Stimulated activated CD4-positive, alpha-beta T cell treated with anti-CD3 and anti-CD28 coated beads, TNF-alpha, amount 100 ng/mL, for 1 hour (primary cell): Measurements from ENCODE around the gene LRP11.

Source experiments
- DNase-seq, 3 donors: peaks; one replicate each; pipeline ENCODE4 v3.0.0-alpha.2; 2020; ENCODE audit warnings: low read depth in 3 of 3, low spot score in 1 of 3

LRP11 gene

DNA sequence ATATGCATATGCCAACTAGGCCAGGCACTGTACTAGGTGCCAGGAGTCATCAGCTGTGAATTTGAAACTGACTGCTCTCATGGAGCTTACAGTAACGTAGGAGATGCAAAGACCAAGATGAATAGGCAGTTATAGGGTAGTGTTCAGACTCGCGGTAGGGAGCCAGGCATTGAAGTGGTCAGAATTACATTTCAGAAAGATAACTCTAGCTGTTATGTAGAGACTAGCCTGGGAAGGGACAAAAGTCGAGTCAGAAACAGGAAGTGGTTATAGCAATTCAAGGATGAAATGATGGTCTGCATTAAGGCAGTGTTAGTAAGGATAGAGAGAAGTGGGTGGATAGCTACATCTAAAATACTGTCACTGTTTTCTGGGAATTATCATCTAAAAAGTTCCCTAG, 58.0 kb downstream of the LRP11 start:
- no peak for DNase-seq

- DNase-seq, result no peak
Observed at GRCh38 chr6:149783551-149783950, 80.6 kb downstream of the LRP11 start.

- DNase-seq, result no peak
Observed at GRCh38 chr6:149782337-149782736, 81.8 kb downstream of the LRP11 start.

DNA sequence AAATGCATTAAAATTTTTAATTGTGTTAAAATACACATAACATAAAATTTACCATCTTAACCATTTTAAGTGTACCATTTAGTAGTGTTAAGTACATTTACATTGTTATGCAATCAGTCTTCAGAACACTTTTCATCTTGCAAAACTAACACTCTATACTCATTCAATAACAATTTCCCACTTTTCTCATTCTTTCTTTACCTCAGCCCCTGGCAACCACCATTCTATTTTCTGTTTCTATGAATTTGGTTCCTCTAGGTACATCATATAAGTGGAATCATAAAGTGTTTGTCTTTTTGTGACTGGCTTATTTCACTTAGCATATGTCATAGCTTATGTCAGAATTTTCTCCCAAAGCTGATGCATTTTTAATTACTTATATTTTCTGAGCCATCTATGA, 82.4 kb downstream of the LRP11 start:
- no peak for DNase-seq

DNA sequence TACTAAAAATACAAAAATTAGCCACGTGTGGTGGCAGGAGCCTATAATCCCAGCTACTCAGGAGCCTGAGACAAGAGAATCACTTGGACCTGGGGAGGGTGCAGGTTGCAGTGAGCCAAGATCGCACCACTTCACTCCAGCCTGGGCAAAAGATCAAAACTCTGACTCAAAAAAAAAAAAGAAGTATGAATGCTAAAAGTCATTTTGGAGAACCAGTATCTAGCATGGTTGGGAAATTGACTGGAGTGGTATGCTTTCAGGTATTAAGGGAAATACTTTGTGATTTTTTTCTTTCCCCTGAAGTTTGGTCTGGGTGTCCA, 84.6 kb downstream of the LRP11 start:
- no peak for DNase-seq

- DNase-seq, result no peak
Observed at GRCh38 chr6:149777624-149778023, 86.5 kb downstream of the LRP11 start.

DNA sequence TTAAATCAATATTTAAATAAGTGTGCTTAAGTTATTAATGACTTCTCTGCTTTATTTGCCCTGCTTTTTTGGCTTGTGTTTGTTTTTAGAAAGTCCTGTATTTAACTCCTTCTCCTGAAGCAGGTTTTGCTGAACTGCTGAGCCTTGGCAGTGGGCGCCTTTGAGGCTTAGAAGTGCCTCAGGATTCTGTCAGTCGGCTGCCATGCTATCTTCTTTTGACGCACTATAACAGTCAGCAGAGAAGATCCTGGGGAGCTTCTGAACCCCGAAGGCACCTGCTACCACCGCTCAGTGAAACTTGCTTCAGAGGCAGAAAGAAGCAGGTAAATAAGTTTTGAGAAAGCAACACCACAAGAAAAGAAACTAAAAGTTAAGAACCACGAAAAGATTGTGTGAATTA, 92.2 kb downstream of the LRP11 start:
- DNase-seq, result no peak

DNA sequence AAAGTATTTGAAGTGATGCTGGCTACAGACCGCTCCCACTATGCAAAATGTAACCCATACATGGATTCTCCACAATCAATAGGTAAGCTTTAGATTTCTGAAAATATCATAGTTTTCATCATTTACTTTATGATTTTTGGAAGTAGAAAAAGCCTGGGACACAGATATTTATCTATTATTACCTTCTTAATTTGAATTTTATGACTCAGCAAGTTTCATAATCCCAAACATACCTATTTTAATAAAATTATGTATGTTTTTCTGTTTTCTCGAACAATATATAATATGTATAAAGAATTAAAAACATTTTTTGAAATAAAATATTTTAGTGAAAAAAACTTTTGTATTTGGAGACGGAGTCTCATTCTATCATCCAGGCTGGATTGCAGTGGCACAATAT, 93.0 kb downstream of the LRP11 start:
- no peak for DNase-seq

- DNase-seq, result no peak
Observed at GRCh38 chr6:149769676-149770075, 94.5 kb downstream of the LRP11 start.
